GM18517 (cell line): ENCODE data around the gene TMBIM6.

Experiments used
- ATAC-seq: cut with Tn5 transposase; IDR thresholded peaks from one replicate; pipeline ENCODE4 v1.9.1; 2021; ENCODE audit warnings: mild to moderate bottlenecking, moderate library complexity; ENCODE audit not compliant: unreplicated experiment

The TMBIM6 gene

GRCh38 chr12:49813131-49813530, 71.8 kb downstream of the TMBIM6 start:
- no peak for ATAC-seq
